Measurements from ENCODE around the gene GNAI3.

DNA sequence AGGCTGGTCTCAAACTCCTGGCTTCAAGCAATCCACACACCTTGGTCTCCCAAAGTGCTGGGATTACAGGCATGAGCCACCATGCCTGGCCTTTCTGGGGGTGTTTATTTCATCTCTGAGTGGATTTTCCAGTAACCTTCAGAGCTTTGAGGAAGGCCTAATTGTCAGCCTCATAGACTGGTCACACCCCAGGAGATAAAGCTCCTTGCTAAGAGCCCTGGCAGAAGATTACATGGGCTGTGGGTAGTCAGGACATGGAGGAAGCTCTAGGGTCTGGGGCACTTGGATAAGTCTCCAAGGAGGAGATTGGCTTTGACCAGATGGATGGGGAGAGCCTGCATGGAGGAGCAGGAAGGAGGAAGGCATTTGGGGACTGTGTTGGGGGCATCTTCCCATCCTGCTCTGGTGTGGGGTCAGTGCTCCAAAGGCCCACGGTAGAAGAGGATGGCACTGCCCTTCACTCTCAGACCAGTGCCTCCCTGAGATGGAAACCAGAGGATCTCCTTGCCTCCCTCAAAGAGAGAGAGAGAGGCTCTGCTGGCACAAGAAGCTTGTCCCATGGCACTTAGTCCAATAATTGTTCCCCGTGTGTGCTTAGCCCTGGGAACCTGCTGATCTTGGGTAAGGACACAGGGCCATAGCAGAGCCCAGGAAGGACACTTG, 92.8 kb downstream of the GNAI3 start:
- TF ChIP-seq, protein P1, sequence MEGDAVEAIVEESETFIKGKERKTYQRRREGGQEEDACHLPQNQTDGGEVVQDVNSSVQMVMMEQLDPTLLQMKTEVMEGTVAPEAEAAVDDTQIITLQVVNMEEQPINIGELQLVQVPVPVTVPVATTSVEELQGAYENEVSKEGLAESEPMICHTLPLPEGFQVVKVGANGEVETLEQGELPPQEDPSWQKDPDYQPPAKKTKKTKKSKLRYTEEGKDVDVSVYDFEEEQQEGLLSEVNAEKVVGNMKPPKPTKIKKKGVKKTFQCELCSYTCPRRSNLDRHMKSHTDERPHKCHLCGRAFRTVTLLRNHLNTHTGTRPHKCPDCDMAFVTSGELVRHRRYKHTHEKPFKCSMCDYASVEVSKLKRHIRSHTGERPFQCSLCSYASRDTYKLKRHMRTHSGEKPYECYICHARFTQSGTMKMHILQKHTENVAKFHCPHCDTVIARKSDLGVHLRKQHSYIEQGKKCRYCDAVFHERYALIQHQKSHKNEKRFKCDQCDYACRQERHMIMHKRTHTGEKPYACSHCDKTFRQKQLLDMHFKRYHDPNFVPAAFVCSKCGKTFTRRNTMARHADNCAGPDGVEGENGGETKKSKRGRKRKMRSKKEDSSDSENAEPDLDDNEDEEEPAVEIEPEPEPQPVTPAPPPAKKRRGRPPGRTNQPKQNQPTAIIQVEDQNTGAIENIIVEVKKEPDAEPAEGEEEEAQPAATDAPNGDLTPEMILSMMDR (IDR thresholded peaks at IDR 0.05), result no peak
- no peak for TF ChIP-seq POLR2A (IDR thresholded peaks at IDR 0.05)
